CD4-positive, alpha-beta T cell treated with Interleukin-17A for 1 hour (primary cell): ENCODE results near the gene SCAPER.
"Not testable (repeated sequence)": the region's sequence is repeated elsewhere in the genome, so short reads cannot be mapped to it uniquely, and the experiment has no call there.

Experiments used
- DNase-seq: peaks from one replicate; pipeline ENCODE4 v3.0.0-alpha.2; 2020

Gene SCAPER

GRCh38 chr15:76860201-76860600 is 44.9 kb downstream of the SCAPER start:
- DNase-seq: no peak

GRCh38 chr15:76850367-76850766 is 54.8 kb downstream of the SCAPER start:
- not testable (repeated sequence) for DNase-seq

- DNase-seq: no peak
Measured at GRCh38 chr15:76846782-76847181, 58.4 kb downstream of the SCAPER start.

- no peak for DNase-seq
Measured at GRCh38 chr15:76844096-76844495, 61.0 kb downstream of the SCAPER start.

GRCh38 chr15:76843269-76843668 is 61.9 kb downstream of the SCAPER start:
- DNase-seq: no peak

- DNase-seq: peak; percentile 22
Measured at GRCh38 chr15:76840830-76841460, 64.2 kb downstream of the SCAPER start.

GRCh38 chr15:76839173-76839572 is 66.0 kb downstream of the SCAPER start:
- no peak for DNase-seq

GRCh38 chr15:76837474-76837873 is 67.7 kb downstream of the SCAPER start:
- no peak for DNase-seq

GRCh38 chr15:76829939-76830338 is 75.2 kb downstream of the SCAPER start:
- no peak for DNase-seq

- DNase-seq: no peak
Measured at GRCh38 chr15:76823890-76824289, 81.2 kb downstream of the SCAPER start.

GRCh38 chr15:76823303-76823702 is 81.8 kb downstream of the SCAPER start:
- no peak for DNase-seq

GRCh38 chr15:76818926-76819325 is 86.2 kb downstream of the SCAPER start:
- peak; percentile 13 for DNase-seq

- no peak for DNase-seq
Measured at GRCh38 chr15:76815421-76815820, 89.7 kb downstream of the SCAPER start.

GRCh38 chr15:76812381-76812780 is 92.8 kb downstream of the SCAPER start:
- DNase-seq: no peak

- no peak for DNase-seq
Measured at GRCh38 chr15:76809412-76810103, 95.6 kb downstream of the SCAPER start.

GRCh38 chr15:76803049-76803571 is 102.0 kb downstream of the SCAPER start:
- DNase-seq: no peak

- DNase-seq: no peak
Measured at GRCh38 chr15:76802411-76802810, 102.7 kb downstream of the SCAPER start.

GRCh38 chr15:76799760-76800159 is 105.4 kb downstream of the SCAPER start:
- no peak for DNase-seq

GRCh38 chr15:76795217-76795616 is 109.9 kb downstream of the SCAPER start:
- DNase-seq: no peak

- no peak for DNase-seq
Measured at GRCh38 chr15:76793162-76793561, 112.0 kb downstream of the SCAPER start.

- DNase-seq: no peak
Measured at GRCh38 chr15:76791511-76791910, 113.6 kb downstream of the SCAPER start.

GRCh38 chr15:76787273-76787672 is 117.9 kb downstream of the SCAPER start:
- DNase-seq: no peak

- DNase-seq: no peak
Measured at GRCh38 chr15:76776969-76777368, 128.2 kb downstream of the SCAPER start.

- no peak for DNase-seq
Measured at GRCh38 chr15:76776480-76776879, 128.7 kb downstream of the SCAPER start.

- DNase-seq: no peak
Measured at GRCh38 chr15:76773234-76773633, 131.9 kb downstream of the SCAPER start.
